Measurements from ENCODE around the gene TOX2.

GRCh38 chr20:44083220-44083933 lies 168.7 kb downstream of the TOX2 start:
- TF ChIP-seq GATA2 (IDR thresholded peaks at IDR 0.05; ENCODE audit: low read depth, low read length) (no peak), GATA3 (IDR thresholded peaks at IDR 0.05; ENCODE audit: low read depth, low read length) (no peak)
